ENCODE results near the gene PLEKHA7.
"Not testable (repeated sequence)": the region's sequence is repeated elsewhere in the genome, so short reads cannot be mapped to it uniquely, and the experiment has no call there.

Gene PLEKHA7, protein sequence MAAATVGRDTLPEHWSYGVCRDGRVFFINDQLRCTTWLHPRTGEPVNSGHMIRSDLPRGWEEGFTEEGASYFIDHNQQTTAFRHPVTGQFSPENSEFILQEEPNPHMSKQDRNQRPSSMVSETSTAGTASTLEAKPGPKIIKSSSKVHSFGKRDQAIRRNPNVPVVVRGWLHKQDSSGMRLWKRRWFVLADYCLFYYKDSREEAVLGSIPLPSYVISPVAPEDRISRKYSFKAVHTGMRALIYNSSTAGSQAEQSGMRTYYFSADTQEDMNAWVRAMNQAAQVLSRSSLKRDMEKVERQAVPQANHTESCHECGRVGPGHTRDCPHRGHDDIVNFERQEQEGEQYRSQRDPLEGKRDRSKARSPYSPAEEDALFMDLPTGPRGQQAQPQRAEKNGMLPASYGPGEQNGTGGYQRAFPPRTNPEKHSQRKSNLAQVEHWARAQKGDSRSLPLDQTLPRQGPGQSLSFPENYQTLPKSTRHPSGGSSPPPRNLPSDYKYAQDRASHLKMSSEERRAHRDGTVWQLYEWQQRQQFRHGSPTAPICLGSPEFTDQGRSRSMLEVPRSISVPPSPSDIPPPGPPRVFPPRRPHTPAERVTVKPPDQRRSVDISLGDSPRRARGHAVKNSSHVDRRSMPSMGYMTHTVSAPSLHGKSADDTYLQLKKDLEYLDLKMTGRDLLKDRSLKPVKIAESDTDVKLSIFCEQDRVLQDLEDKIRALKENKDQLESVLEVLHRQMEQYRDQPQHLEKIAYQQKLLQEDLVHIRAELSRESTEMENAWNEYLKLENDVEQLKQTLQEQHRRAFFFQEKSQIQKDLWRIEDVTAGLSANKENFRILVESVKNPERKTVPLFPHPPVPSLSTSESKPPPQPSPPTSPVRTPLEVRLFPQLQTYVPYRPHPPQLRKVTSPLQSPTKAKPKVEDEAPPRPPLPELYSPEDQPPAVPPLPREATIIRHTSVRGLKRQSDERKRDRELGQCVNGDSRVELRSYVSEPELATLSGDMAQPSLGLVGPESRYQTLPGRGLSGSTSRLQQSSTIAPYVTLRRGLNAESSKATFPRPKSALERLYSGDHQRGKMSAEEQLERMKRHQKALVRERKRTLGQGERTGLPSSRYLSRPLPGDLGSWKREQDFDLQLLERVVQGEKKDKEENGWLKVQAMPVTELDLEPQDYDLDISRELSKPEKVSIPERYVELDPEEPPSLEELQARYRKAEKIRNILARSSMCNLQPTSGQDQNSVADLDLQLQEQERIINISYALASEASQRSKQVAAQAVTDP

DNA sequence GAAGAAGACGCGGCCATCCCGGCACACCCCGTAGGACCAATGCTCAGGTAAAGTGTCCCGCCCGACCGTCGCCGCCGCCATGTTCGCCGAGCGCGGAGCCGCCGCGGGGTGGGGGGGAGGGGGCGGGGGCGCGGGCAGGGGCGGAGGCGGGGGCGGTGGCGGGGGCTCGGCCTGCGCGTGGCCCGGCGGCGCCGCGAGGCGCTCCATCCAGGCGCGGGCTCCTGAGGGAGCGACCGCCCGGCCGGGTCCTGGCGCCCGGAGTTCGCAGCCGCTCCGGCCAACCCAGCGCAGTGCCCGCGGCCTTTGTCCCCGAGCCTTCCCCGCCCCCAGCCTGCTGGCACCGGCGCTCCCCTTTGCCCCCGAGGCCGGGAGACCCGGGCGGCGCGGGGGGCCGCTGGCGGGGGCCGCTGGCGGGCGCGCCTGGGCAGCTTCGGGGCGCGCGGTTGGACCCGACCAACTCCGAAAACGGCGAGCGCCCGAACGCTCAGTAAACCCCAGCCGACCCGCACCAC lies at the start of gene PLEKHA7:
PLEKHA7 (minus strand) TSS at position 94 of the 512 bp plus-strand sequence; CDS start at position 81, 13 bp downstream.
- DNase-seq (ENCODE audit: low read depth in 2 of 2): no peak

DNA sequence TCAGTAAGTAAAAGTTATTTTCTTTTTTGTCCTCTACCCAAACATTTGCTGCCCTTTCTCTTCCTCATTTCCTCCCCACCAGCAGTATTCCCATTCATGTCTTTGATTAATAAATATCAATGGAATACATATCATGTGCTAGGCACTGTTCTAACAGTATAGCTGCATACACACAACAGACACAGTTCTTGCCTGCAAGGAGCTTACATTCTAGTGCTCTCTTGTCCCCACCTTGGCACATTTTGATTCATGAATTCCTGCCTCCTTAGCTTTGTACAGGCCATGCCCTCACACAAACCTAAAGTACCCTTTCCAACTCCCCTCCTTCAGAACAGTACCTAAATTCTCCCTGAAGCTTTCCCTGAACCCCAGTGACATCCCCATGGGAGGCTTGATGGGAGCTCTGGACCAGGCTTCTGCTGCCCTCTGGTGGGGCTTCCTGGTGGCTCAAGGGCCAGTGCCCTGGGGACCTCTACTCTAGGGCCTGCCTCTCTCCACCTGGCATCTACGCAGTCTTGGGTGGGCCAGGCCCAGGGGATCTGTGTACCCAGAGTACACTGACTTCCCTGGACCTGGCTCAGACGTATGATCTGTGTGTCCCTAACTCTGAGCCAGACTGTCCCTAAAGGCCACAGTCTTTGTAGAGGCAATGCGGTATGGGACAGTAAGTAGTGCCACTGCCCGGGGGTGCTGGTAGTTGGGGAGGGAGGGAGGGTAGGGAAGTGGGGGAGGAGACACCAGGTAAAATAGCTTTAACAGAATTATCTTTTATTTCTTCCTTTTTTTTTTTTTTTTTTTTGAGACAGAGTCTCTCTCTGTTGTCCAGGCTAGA lies 49.2 kb upstream of the PLEKHA7 start:
- DNase-seq (ENCODE audit: low read depth in 2 of 2): peak; percentile 44 to 53

DNA sequence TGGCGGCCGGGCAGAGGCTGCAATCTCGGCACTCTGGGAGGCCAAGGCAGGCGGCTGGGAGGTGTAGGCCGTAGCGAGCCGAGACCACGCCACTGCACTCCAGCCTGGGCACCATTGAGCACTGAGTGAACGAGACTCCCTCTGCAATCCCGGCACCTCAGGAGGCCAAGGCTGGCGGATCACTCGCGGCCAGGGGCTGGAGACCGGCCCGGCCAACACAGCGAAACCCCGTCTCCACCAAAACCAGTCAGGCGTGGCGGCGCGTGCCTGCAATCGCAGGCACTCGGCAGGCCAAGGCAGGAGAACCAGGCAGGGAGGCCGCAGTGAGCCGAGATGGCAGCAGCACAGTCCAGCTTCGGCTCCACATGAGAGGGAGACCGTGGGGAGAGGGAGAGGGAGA lies 36.9 kb upstream of the PLEKHA7 start:
- not testable (repeated sequence) for DNase-seq (ENCODE audit: low read depth in 2 of 2)

- DNase-seq (ENCODE audit: low read depth in 2 of 2): not testable (repeated sequence)
Observed at GRCh38 chr11:17048491-17048890, 34.3 kb upstream of the PLEKHA7 start.

DNA sequence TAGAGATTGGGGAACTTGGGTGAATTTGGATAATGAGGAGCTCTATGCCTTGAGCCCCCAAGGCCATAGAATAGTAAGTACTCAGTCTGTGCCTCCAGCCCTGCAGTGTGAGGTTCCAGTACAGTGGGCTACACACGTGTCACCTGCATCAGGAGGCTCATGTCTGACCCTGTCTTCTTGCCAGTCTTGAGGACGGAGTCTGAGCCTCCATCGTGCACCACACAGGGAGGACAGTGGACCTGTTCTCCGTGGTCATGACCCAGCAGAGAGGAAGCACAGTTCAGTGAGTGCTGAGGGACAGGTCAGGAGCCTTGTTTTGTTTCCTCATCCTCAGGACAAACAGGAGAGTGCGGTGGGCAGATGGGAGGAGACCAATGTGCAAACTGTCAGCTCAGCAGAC lies 32.5 kb upstream of the PLEKHA7 start:
- DNase-seq (ENCODE audit: low read depth in 2 of 2): no peak

GRCh38 chr11:17036666-17037658 lies 22.7 kb upstream of the PLEKHA7 start:
- DNase-seq (ENCODE audit: low read depth in 2 of 2): no peak

- DNase-seq (ENCODE audit: low read depth in 2 of 2): not testable (repeated sequence)
Observed at GRCh38 chr11:17034027-17034426, 19.8 kb upstream of the PLEKHA7 start.

- no peak for DNase-seq (ENCODE audit: low read depth in 2 of 2)
Observed at GRCh38 chr11:17026487-17027082, 12.4 kb upstream of the PLEKHA7 start.

GRCh38 chr11:17024924-17025323 lies 10.7 kb upstream of the PLEKHA7 start:
- DNase-seq (ENCODE audit: low read depth in 2 of 2): no peak

DNA sequence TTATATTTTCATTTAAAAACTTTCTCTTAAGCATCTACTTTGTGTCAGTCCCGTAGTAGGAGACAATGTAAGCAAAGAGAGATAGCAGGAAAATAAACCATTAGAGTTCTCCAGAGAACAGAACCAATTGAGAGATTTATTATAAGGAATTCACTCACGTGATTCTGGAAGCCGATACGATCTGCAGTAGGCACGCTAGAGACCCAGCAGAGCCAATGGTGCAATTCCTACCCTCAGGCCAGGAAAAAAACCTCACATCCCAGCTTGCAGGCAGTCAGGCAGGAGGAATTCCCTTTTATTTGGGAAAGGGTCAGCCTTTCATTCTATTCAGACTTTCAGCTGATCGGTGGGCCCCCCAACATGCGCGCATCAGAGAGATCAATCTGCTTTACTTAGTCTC lies 7.3 kb upstream of the PLEKHA7 start:
- no peak for DNase-seq (ENCODE audit: low read depth in 2 of 2)

GRCh38 chr11:17020831-17021230 lies 6.6 kb upstream of the PLEKHA7 start:
- DNase-seq (ENCODE audit: low read depth in 2 of 2): no peak

- DNase-seq (ENCODE audit: low read depth in 2 of 2): no peak
Observed at GRCh38 chr11:17019232-17019631, 5.0 kb upstream of the PLEKHA7 start.

- no peak for DNase-seq (ENCODE audit: low read depth in 2 of 2)
Observed at GRCh38 chr11:17015627-17016126, 1.5 kb upstream of the PLEKHA7 start.

DNA sequence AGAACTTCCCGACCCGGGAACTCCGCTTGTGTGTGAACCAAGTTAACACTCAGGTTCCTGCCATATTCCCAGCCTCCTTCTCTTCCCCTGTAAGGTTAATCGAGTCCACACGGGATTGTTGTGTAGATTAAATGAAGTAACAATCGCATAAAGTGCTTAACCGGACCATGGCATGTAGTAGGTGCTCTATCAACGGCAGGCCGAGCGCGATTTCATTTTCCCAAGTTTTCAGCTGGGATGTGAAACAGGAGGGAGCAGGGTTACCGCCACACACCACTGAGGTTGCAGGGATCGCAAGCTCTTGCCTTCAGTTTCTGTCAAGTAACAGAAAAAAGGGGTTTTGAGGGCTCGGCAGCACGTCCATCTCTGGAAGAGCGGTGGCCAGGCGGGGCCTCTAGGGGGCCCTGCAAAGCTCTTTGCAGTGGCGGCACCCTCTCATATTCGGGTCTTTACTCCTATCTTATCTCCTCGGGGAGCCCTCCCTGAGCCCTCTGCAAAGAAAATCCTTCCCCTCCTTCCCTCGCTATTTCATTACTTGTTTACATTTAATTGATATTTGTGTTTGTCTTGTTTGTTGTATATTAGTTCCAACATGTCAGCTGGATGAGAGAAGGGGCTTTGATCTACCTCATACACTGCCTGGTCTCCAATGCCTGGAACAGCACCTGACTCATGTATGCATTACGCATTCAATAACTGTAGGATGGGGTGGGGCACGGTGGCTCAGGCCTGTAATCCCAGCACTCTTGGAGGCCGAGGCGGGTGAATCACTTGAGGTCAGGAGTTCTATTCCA lies 816 bp upstream of the PLEKHA7 start:
- DNase-seq (ENCODE audit: low read depth in 2 of 2): no peak

- no peak for DNase-seq (ENCODE audit: low read depth in 2 of 2)
Observed at GRCh38 chr11:17013548-17014320, 480 bp downstream of the PLEKHA7 start.

- DNase-seq (ENCODE audit: low read depth in 2 of 2): no peak
Observed at GRCh38 chr11:17012712-17013547, 1.3 kb downstream of the PLEKHA7 start.

All from activated CD4-positive, alpha-beta T cell treated with anti-CD3 and anti-CD28 coated beads for 24 hours (primary cell).